Kidney epithelial cell (primary cell): ENCODE measurements around the gene ACADM. TPM values are rescaled to one million over a fixed set of nuclear protein-coding genes. Genes with fewer than 3 reads are reported as not detected.

ENCODE experiments used
- DNase-seq: peaks from one replicate; pipeline ENCODE4 v3.0.0-alpha.2; 2010; ENCODE audit warnings: low read depth
- H3K27me3 ChIP-seq: 2 replicates; pipeline ENCODE4 v1.6.0; 2011; ENCODE audit warnings: low read length; ENCODE audit not compliant: control insufficient read depth, insufficient read depth
- H3K36me3 ChIP-seq: 2 replicates; pipeline ENCODE4 v1.5.1; 2011; ENCODE audit warnings: low read length; ENCODE audit not compliant: control insufficient read depth, insufficient read depth
- H3K4me3 ChIP-seq: 2 replicates; pipeline ENCODE4 v1.5.1; 2011; ENCODE audit warnings: low read depth, mild to moderate bottlenecking, control low read depth, low read length
- CTCF ChIP-seq: IDR thresholded peaks from 2 replicates; pipeline ENCODE4 v1.5.1; 2011; ENCODE audit warnings: mild to moderate bottlenecking, moderate library complexity, low read length, control low read depth, inconsistent platforms; ENCODE audit not compliant: insufficient read depth, poor library complexity, severe bottlenecking
- total RNA-seq: library from RNA; depleted of rRNA; stranded (reverse); fragments of >200 nt; gene quantifications from 2 replicates; pipeline ENCODE4 v1.2.3, GENCODE V29; 2015

ACADM gene
- total RNA-seq, 1 donor from 2014 or later = 29.6 TPM

DNA sequence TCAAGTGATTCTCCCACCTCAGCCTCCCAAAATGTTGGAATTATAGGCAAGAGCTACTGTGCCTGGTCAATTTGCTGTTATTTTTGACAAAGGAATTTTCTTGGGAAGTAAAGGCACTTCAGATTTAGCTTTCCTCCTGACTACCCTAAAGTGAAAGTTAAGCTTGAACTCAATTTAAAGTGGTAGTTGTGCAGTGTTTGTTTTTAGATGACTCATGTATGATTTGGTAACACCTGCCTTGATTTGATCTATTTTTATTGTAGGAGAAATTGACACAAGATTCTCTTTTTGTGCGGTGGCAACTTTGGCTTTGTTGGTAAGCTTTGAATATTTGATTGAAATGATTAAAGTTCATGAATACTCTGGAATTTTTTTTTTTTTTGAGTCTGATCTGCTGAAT lies 66.5 kb downstream of the ACADM start:
- no peaks in the 10 kb centered on the region for H3K27me3 ChIP-seq
- peaks cover 2% of the 10 kb centered on the region for H3K36me3 ChIP-seq
- no peak for DNase-seq
- H3K4me3 ChIP-seq = no peak overlapping the region
- no peak for TF ChIP-seq CTCF

DNA sequence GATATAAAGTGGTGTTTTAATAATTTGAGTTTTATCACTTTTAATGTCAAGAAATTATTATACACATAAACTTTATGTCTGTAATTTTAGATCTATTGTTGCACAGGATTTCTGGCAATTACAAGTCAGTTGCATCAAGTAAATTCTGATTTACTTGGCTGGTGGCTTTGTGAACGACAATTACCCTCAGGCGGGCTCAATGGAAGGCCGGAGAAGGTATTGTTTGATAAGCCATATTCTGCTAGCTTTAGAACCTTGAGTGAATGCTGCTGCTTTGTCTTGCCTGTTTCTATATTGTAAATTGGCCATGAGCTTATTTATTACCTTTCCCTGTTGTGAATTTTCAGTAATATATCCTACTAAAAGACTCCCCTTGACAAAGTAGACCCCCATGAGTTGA lies 67.6 kb downstream of the ACADM start:
- Histone ChIP-seq H3K36me3 (peaks cover 2% of the 10 kb centered on the region), H3K27me3 (no peaks in the 10 kb centered on the region), H3K4me3 (no peak overlapping the region)
- DNase-seq = no peak
- no peak for TF ChIP-seq CTCF

DNA sequence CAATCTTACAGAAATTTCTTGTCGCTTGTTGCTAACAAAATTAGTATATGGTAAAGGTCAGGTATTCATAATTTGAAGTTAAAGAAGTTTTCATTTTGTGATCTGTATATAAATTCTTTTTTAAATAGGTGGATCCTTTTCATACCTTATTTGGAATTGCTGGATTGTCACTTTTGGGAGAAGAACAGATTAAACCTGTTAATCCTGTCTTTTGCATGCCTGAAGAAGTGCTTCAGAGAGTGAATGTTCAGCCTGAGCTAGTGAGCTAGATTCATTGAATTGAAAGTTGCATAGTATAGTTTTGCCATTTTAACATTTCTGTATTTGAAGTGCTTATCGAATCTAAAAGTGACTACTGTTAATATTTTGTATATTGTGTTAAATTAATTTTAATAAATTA lies 69.9 kb downstream of the ACADM start:
- no peak for DNase-seq
- no peak for TF ChIP-seq CTCF
- H3K27me3 ChIP-seq = no peaks in the 10 kb centered on the region
- no peak overlapping the region for H3K4me3 ChIP-seq
- H3K36me3 ChIP-seq = peaks cover 2% of the 10 kb centered on the region

DNA sequence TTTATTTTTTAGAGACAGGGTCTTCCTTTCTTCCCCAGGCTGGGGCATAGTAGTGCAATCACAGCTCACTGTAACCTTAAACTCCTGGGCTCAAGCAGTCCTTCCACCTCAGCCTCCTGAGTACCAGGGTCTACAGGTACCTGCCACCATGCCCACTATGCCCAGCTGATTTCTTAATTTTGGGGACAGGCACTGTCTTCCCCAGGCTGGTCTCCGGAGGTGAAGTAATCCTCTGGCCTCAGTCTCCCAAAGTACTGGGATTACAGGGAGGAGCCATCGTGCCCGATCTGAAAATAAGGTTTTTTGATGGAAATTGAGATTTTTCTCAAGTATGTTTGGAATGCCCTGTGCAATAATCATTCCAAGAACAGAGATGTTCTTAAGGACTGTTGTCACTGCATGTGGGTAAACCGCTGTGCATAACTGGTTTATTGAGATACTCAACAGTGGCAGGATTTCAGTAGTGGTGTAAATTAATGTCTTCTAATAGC lies 71.2 kb downstream of the ACADM start:
- no peak for TF ChIP-seq CTCF
- no peaks in the 10 kb centered on the region for H3K27me3 ChIP-seq
- no peak for DNase-seq
- peaks cover 2% of the 10 kb centered on the region for H3K36me3 ChIP-seq
- no peak overlapping the region for H3K4me3 ChIP-seq

GRCh38 chr1:75796376-75797272 lies 72.1 kb downstream of the ACADM start, which contains the start of gene MSH4:
Gene MSH4 (plus strand): TSS chr1:75796882. CDS start chr1:75796986, 104 bp downstream.
- TF ChIP-seq CTCF = no peak
- no peak within 1 kb of the TSS for H3K4me3 ChIP-seq
- H3K36me3 ChIP-seq = peaks cover 2% of the 10 kb centered on the region
- DNase-seq = no peak
- H3K27me3 ChIP-seq = no peaks in the 10 kb centered on the region
